ENCODE data around the gene ZFP36L2. TPM values are rescaled to one million over a fixed set of nuclear protein-coding genes. Genes with fewer than 3 reads are reported as not detected.

Gene ZFP36L2
- total RNA-seq, 2 donors from 2014 or later = 172 to 197 TPM

GRCh38 chr2:43240766-43241150, 14.4 kb upstream of the ZFP36L2 start:
- DNase-seq (ENCODE audit: low spot score) (no peak), ATAC-seq (ENCODE audit: insufficient number of reproducible peaks, low FRiP score, low read depth) (no peak)
- Histone ChIP-seq H3K27ac (peak overlapping the region in 1 of 2 donors; percentile 55), H3K4me1 (ENCODE audit: control insufficient read depth in 1 of 2, low read depth in 2 of 2) (peaks cover 3 to 7% of the 10 kb centered on the region in 2 donors), H3K9me3 (no peaks in the 10 kb centered on the region), H3K27me3 (replicated peaks; ENCODE audit: insufficient read depth) (no peaks in the 10 kb centered on the region), H3K4me3 (no peak overlapping the region), H3K36me3 (no peaks in the 10 kb centered on the region)
- TF ChIP-seq CTCF (IDR thresholded peaks at IDR 0.05) = no peak

- ATAC-seq (ENCODE audit: insufficient number of reproducible peaks, low FRiP score, low read depth) = no peak
- H3K27ac ChIP-seq = peak overlapping the region in 1 of 2 donors; percentile 55
These were observed 13.8 kb upstream of the ZFP36L2 start for GRCh38 chr2:43239981-43240765.

DNA sequence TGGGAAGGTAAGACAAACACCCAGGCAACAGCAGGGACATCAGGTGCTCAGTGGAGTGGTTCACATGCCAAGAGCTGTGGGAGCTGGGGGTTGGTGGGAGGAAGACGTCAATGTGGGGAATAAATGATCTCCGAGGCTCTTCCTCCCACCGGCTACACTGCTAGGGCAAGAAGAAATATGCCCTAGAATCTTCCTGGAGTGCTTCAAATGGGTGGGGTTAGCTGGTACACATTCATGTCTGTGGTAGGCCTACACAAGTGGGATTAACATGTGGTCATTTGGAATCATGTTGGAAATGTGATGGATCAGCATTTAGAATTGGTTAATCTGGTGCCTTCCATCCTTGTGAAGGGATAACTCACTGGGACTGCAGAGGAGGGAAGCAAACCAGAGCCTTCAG, 12.4 kb upstream of the ZFP36L2 start:
- H3K4me1 ChIP-seq (ENCODE audit: control insufficient read depth in 1 of 2, low read depth in 2 of 2) = peaks cover 3 to 7% of the 10 kb centered on the region in 2 donors
- no peaks in the 10 kb centered on the region for H3K9me3 ChIP-seq
- no peak for TF ChIP-seq CTCF (IDR thresholded peaks at IDR 0.05)
- DNase-seq (ENCODE audit: low spot score) (no peak), ATAC-seq (ENCODE audit: insufficient number of reproducible peaks, low FRiP score, low read depth) (no peak)
- peak overlapping the region in 1 of 2 donors; percentile 34 for H3K27ac ChIP-seq
- H3K36me3 ChIP-seq = no peaks in the 10 kb centered on the region
- H3K27me3 ChIP-seq (replicated peaks; ENCODE audit: insufficient read depth) = no peaks in the 10 kb centered on the region
- H3K4me3 ChIP-seq = no peak overlapping the region

More at GRCh38 chr2:43239981-43240765, 13.8 kb upstream of the ZFP36L2 start:
- peaks cover 3 to 7% of the 10 kb centered on the region in 2 donors for H3K4me1 ChIP-seq (ENCODE audit: control insufficient read depth in 1 of 2, low read depth in 2 of 2)
- no peaks in the 10 kb centered on the region for H3K9me3 ChIP-seq
- TF ChIP-seq CTCF (IDR thresholded peaks at IDR 0.05) = no peak
- no peaks in the 10 kb centered on the region for H3K36me3 ChIP-seq
- DNase-seq (ENCODE audit: low spot score) = no peak
- H3K4me3 ChIP-seq = no peak overlapping the region
- H3K27me3 ChIP-seq (replicated peaks; ENCODE audit: insufficient read depth) = no peaks in the 10 kb centered on the region

DNA sequence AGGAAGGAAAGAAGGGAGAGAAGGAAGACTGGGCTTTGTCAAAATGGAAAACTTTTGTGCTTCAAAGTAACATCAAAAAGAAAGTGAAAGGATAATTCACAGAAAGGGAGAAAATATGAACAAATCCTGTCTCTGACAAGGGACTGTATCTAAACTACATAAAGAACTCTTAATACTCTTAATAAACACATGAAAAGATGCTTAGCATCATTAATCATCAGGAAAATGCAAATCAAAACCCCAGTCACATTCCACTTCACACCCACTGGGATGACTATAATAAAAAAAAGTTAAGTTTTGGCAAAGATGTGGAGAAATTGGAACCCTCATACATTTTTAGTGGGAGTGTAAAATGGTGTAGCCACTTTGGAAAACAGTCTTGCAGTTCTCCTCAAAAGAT, 11.8 kb upstream of the ZFP36L2 start:
- ATAC-seq (ENCODE audit: insufficient number of reproducible peaks, low FRiP score, low read depth) (no peak), DNase-seq (ENCODE audit: low spot score) (no peak)
- peaks cover 5 to 7% of the 10 kb centered on the region in 2 donors for H3K4me1 ChIP-seq (ENCODE audit: control insufficient read depth in 1 of 2, low read depth in 2 of 2)
- H3K9me3 ChIP-seq = no peaks in the 10 kb centered on the region
- H3K27ac ChIP-seq = peak overlapping the region in 1 of 2 donors; percentile 34
- H3K27me3 ChIP-seq (replicated peaks; ENCODE audit: insufficient read depth) = no peaks in the 10 kb centered on the region
- no peaks in the 10 kb centered on the region for H3K36me3 ChIP-seq
- no peak for TF ChIP-seq CTCF (IDR thresholded peaks at IDR 0.05)
- no peak overlapping the region for H3K4me3 ChIP-seq

- Histone ChIP-seq H3K4me1 (ENCODE audit: control insufficient read depth in 1 of 2, low read depth in 2 of 2) (peaks cover 18% of the 10 kb centered on the region in 2 donors), H3K27ac (no peak overlapping the region), H3K9me3 (no peaks in the 10 kb centered on the region), H3K4me3 (no peak overlapping the region), H3K27me3 (replicated peaks; ENCODE audit: insufficient read depth) (no peaks in the 10 kb centered on the region), H3K36me3 (peaks cover 4% of the 10 kb centered on the region)
- TF ChIP-seq CTCF (IDR thresholded peaks at IDR 0.05) = no peak
- ATAC-seq (ENCODE audit: insufficient number of reproducible peaks, low FRiP score, low read depth) (no peak), DNase-seq (ENCODE audit: low spot score) (no peak)
These were observed 7.1 kb upstream of the ZFP36L2 start for GRCh38 chr2:43233218-43234212.

All from thoracic aorta (tissue), 2 donors.